Measurements from ENCODE around the gene FFAR3. TPM values are rescaled to one million over a fixed set of nuclear protein-coding genes. Genes with fewer than 3 reads are reported as not detected.

FFAR3 gene
- total RNA-seq, 2 experiments from 2014 or later, result not detected

DNA sequence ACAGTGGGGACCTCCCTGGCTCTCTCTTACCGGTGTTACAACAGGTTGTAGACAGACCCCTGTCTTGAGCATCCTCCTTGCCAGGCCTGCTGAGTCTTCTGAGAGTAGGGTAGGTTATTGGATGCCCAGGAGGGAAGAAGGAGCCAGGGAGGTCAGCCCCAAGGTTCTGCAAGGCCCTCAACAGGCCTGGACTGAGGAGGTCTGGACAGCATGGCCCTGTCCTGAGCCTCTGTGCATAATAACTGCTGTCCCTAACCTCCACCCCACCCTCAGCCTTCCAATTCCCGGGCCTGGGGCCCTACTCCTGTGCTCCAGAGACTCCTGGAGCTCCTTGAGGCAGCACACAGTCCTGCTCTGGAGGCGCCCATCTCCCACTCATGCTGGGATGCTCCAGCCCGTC lies 28.9 kb upstream of the FFAR3 start:
- DNase-seq, result no peak
- TF ChIP-seq CTCF (IDR thresholded peaks at IDR 0.05), result no peak
- no peaks in the 10 kb centered on the region for H3K36me3 Mint-ChIP-seq (ENCODE audit: low read depth)
- H3K27ac Mint-ChIP-seq, result no peak overlapping the region
- Histone ChIP-seq H3K4me1 (ENCODE audit: insufficient read depth, low read length) (peaks cover 11% of the 10 kb centered on the region), H3K36me3 (ENCODE audit: insufficient read depth, low read length) (no peaks in the 10 kb centered on the region), H3K27me3 (ENCODE audit: control insufficient read depth in 1 of 2, insufficient read depth in 2 of 2, low read length in 2 of 2) (peaks cover 0 to 2% of the 10 kb centered on the region in 2 experiments), H3K27ac (ENCODE audit: low read depth in 1 of 2, low read length in 2 of 2) (no peak overlapping the region), H3K9me3 (ENCODE audit: control insufficient read depth in 1 of 2, insufficient read depth in 1 of 2, low read length in 2 of 2) (no peaks in the 10 kb centered on the region), H3K4me3 (ENCODE audit: low read length) (no peak overlapping the region)
- H3K9me3 Mint-ChIP-seq, result no peaks in the 10 kb centered on the region
- no peak for ATAC-seq (ENCODE audit: poor library complexity)
- ChIA-PET POLR2A (interaction anchor here (0.5 kb wide), 1 partner anchor 93 kb away, joined by 4 read pairs; no protein-coding TSS in a partner anchor), CTCF (no interaction called here)
- H3K4me1 Mint-ChIP-seq (ENCODE audit: low read depth), result peaks cover 8% of the 10 kb centered on the region
- intact Hi-C loops (cut with DNase I, micrococcal nuclease), result no loop called here
- H3K27me3 Mint-ChIP-seq, result peaks cover 11% of the 10 kb centered on the region
- H3K4me3 Mint-ChIP-seq, result no peak overlapping the region

GRCh38 chr19:35330475-35330874 lies 27.8 kb upstream of the FFAR3 start:
- no peak overlapping the region for H3K4me3 Mint-ChIP-seq
- no peak for DNase-seq
- no peak for ATAC-seq (ENCODE audit: poor library complexity)
- H3K4me1 Mint-ChIP-seq (ENCODE audit: low read depth), result peaks cover 8% of the 10 kb centered on the region
- no peaks in the 10 kb centered on the region for H3K36me3 ChIP-seq (ENCODE audit: insufficient read depth, low read length)
- intact Hi-C loops (cut with DNase I, micrococcal nuclease), result no loop called here
- ChIA-PET CTCF (no interaction called here), POLR2A (no interaction called here)
- H3K27ac ChIP-seq (ENCODE audit: low read depth in 1 of 2, low read length in 2 of 2), result no peak overlapping the region
- no peaks in the 10 kb centered on the region for H3K9me3 ChIP-seq (ENCODE audit: control insufficient read depth in 1 of 2, insufficient read depth in 1 of 2, low read length in 2 of 2)
- no peak for TF ChIP-seq CTCF (IDR thresholded peaks at IDR 0.05)
- peaks cover 0 to 2% of the 10 kb centered on the region in 2 experiments for H3K27me3 ChIP-seq (ENCODE audit: control insufficient read depth in 1 of 2, insufficient read depth in 2 of 2, low read length in 2 of 2)
- peaks cover 8% of the 10 kb centered on the region for H3K27me3 Mint-ChIP-seq
- H3K4me1 ChIP-seq (ENCODE audit: insufficient read depth, low read length), result peaks cover 11% of the 10 kb centered on the region
- no peak overlapping the region for H3K27ac Mint-ChIP-seq
- no peaks in the 10 kb centered on the region for H3K9me3 Mint-ChIP-seq
- H3K36me3 Mint-ChIP-seq (ENCODE audit: low read depth), result no peaks in the 10 kb centered on the region
- H3K4me3 ChIP-seq (ENCODE audit: low read length), result no peak overlapping the region

DNA sequence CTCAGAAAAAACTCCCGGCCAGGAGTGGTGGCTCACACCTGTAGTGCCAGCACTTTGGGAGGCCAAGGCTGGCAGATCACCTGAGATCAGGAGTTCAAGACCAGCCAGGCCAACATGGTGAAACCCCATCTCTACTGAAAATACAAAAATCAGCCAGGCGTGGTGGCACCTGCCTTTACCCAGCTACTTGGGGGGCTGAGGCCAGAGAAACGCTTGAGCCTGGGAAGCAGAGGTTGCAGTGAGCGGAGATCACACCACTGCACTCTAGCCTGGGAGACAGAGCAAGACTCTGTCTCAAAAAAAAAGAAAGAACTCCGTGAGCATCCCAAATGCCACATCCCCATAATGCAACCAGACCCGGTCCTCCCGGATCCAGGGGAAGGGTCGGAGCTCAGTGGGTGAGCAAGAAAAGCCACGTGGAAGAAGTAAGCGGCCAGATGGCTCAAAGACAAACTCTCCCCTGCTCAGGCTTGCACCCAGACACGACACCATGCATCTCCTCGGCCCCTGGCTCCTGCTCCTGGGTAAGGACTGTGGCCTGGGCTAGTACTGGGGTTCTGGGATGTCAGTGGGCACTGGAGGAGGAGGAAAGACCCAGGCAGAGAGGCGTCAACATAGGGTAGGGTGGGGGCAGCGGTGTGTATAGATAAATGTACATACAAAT lies 26.6 kb upstream of the FFAR3 start:
- Histone ChIP-seq H3K27ac (ENCODE audit: low read depth in 1 of 2, low read length in 2 of 2) (no peak overlapping the region), H3K4me3 (ENCODE audit: low read length) (no peak overlapping the region), H3K9me3 (ENCODE audit: control insufficient read depth in 1 of 2, insufficient read depth in 1 of 2, low read length in 2 of 2) (no peaks in the 10 kb centered on the region), H3K36me3 (ENCODE audit: insufficient read depth, low read length) (no peaks in the 10 kb centered on the region), H3K4me1 (ENCODE audit: insufficient read depth, low read length) (peaks cover 11% of the 10 kb centered on the region), H3K27me3 (ENCODE audit: control insufficient read depth in 1 of 2, insufficient read depth in 2 of 2, low read length in 2 of 2) (peaks cover 0 to under 1% of the 10 kb centered on the region in 2 experiments)
- Mint-ChIP-seq H3K4me1 (ENCODE audit: low read depth) (peaks cover 8% of the 10 kb centered on the region), H3K36me3 (ENCODE audit: low read depth) (no peaks in the 10 kb centered on the region), H3K4me3 (no peak overlapping the region), H3K27ac (no peak overlapping the region), H3K9me3 (no peaks in the 10 kb centered on the region), H3K27me3 (peaks cover 8% of the 10 kb centered on the region)
- TF ChIP-seq CTCF (IDR thresholded peaks at IDR 0.05), result no peak
- POLR2A ChIA-PET, result no interaction called here
- CTCF ChIA-PET, result no interaction called here
- ATAC-seq (ENCODE audit: poor library complexity) (no peak), DNase-seq (no peak)
- intact Hi-C loops (cut with DNase I, micrococcal nuclease), result no loop called here
